ENCODE data around the gene GKN2.
"Not testable (repeated sequence)": the region's sequence is repeated elsewhere in the genome, so short reads cannot be mapped to it uniquely, and the experiment has no call there.

The GKN2 gene

GRCh38 chr2:68900496-68901198, 52.0 kb downstream of the GKN2 start:
- in situ Hi-C loops (cut with HindIII; ENCODE audit: low sequenced_read_pairs) = no loop called here

- in situ Hi-C loops (cut with HindIII; ENCODE audit: low sequenced_read_pairs) = not testable (repeated sequence)
Measured at GRCh38 chr2:68895981-68896380, 56.7 kb downstream of the GKN2 start.
